NCI-H2081 treated with DMSO at 0.1 percent for 48 hours (cell line): ENCODE measurements around the gene NBPF12.
"Not testable (repeated sequence)": the region's sequence is repeated elsewhere in the genome, so short reads cannot be mapped to it uniquely, and the experiment has no call there.

Source experiments
- DNase-seq: peaks from one replicate; lab custom pipeline; 2025; lab: John Stamatoyannopoulos, UW

The NBPF12 gene

DNA sequence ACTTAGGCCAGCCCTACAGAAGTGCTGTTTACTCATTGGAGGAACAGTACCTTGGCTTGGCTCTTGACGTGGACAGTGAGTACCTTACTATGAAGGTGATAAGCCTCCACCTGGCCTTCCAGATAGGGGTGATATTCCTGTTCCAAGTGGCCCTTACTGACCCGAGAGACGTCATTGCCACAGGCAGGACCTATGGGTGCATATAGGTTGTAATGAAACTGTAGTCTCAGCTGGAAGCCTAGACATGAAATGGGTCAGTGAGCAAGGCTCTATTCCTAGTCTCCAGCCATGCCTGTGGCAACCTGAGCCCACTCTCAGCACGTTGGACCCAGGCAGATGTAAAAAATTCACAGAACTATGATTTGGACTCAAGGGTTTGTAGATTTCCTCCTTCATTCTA lies 48.3 kb downstream of the NBPF12 start:
- DNase-seq: not testable (repeated sequence)

DNA sequence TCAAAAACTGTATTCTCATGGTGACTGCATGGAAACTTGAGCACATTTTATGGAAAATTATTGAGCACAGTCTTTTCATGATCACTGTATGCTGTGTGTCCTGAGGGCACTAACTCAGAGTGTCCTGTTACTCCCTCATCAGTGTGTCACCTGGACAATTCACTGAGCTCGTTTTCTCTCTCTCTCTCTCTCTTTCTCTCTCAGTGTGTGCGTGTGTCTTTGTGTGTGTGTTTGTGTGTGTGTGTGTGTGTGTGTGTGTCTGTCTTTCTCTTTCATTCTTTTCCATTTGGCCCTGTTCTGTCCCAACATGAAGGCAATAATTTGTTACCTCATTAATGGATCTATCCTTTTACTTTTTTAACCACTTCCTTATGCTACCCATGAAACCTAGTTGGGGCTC lies 49.4 kb downstream of the NBPF12 start:
- DNase-seq: not testable (repeated sequence)

DNA sequence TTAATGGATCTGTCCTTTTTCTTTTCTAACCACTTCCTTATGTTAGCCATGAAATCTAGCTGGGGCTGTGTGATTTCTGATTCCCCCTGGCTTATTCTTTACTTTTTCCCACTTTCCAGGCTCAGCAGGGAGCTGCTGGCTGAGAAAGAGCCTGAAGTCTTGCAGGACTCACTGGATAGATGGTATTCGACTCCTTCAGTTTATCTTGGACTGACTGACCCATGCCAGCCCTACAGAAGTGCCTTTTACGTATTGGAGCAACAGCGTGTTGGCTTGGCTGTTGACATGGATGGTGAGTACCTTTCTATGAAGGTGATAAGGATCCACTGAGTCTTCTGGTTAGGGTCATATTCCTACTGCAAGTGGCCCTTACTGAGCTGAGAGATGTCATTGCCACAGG lies 51.3 kb downstream of the NBPF12 start:
- DNase-seq: not testable (repeated sequence)

DNA sequence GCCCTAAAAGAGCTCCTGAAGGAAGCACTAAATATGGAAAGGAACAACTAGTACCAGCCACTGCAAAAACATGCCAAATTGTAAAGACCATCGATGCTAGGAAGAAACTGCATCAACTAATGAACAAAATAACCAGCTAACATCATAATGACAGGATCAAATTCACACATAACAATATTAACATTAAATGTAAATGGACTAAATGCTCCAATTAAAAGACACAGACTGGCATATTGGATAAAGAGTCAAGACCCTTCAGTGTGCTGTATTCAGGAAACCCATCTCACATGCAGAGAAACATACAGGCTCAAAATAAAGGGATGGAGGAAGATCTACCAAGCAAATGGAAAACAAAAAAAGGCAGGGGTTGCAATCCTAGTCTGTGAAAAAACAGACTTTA lies 70.4 kb downstream of the NBPF12 start:
- not testable (repeated sequence) for DNase-seq

DNA sequence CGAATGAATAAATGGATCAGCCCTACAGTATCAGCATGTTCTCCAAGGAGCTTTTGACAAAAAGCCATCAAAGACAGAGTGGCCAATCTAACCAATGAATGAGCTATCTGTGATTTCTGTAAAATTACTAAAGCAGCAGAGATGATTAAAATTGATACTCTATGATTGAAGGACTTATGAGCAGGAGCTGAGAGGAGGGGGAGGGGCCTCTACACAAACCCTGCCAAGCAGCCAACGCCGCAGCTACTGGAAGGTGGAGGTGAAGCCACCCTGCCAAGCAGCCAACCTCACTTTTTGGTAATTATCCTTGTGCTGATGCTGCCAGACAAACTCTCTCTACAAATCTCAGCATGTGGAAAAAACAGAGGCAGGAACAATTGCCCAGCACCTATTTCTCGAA lies 88.9 kb downstream of the NBPF12 start:
- not testable (repeated sequence) for DNase-seq

DNA sequence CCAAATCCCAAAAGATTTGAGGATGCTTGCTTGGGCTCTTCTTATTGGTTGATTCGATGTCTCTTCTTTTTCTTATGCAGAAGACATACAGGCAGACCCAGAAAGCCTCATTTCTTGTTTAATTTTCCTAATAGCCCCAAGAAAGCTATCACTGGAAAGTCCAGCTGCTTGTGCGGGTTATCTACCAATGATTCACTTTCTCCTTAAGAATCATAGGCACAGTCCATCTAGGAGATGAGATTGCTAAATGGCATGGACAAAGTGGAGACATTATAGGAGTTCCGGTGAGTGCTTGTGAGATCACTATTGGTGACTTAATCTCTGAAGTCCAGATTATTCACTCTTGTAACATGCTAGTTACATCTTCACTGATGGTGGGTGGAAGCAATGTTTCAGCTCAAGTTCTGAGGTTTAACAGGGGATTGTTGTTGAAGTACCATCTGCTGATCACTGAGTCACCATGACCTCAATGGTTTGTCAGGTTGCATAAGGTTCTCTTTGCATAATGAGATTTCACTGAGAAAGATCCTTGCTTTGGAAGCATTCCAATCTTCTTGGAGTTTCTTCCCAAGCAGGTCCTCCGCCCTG lies 92.0 kb downstream of the NBPF12 start:
- not testable (repeated sequence) for DNase-seq

DNA sequence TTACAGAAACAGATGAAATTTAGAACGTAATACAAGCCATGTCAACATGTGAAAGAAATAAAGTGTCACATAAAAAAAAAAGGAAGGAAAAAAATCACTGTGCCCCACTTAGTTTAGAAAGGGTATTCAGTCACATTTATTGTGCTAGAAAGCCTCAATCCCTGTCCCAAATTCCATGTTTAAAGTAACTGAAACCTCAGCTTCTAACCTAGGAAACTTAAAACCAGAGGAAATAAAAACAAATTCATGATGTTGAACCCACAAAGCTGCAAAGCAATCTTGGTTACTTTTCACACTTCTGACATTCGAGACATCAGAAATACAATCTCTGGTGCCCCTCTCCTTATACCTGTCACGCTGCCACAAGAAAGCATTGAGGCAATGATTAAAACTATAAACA lies 101.8 kb downstream of the NBPF12 start:
- no peak for DNase-seq

DNA sequence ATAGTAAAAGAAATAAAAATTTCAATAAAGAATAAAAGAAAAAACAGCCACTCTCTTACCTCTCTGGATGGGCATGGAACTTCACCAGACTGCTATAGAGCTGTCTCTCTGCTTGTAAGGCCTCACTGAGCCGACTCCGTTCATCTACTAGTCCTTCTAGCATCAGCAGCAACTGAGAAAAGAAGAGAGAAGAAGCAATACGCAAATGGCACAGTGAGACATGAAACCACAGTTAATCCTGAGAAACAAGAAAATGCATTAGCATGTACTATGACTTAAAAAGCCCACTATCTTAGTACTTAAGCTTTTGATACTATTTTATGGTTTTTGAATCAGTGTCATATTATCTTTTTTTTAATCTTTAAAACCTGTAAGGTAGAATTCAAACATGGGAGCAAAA lies 104.8 kb downstream of the NBPF12 start:
- DNase-seq: not testable (repeated sequence)

DNA sequence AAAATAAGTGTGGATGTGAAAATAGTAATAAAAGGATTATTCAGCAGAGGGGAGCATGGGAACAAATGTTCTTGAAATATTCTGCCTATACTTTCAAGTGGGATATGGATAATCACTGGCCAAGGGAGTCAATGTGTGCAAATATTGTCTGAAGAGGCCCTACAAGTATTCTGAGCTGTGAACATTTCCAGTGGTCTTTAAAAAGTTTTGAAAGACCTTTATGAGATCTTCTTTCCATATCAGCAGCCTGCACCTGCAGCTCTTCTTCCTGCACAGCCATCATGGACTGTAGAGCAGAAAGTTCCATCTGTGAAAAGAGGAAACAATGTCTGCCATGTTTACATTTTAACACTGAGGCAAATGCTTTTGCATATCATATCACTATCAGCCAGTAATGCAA lies 106.4 kb downstream of the NBPF12 start:
- DNase-seq: not testable (repeated sequence)
